ENCODE results near the gene RGS18.

RGS18 gene

DNA sequence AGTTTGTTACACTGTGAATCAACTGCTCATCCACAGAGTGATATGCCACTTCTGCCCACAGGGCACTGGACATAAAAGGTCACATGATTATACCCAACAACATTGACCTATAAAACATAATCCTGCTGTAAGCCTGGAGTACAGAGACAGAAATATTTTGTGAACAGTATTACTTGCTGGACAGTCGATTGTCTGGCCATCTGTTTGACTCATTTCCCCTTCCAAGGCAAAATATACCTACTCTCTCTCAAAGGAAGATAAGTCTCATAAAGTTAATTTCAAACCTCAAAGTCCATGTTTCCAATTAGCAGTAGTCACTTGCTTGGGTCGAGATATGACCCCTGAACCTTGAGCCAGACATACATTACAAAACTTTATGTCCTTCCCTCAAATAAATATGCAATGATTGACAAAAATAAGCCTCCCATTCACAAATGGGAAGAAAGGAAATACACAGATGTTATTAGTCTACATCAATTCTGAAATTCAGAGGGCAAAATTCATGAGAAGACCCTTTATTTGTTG, 39.3 kb upstream of the RGS18 start:
- no peaks in the 10 kb centered on the region for H4K20me1 ChIP-seq (ENCODE audit: insufficient read depth, low read length)
- no peak overlapping the region for H3K4me2 ChIP-seq (ENCODE audit: low read length)
- no peak overlapping the region for H3K4me3 ChIP-seq (ENCODE audit: low read depth, low read length, poor library complexity, severe bottlenecking)
- H3K27me3 ChIP-seq (ENCODE audit: insufficient read depth, low read length) = no peaks in the 10 kb centered on the region
- H3K9me3 ChIP-seq (ENCODE audit: low read length) = no peaks in the 10 kb centered on the region
- TF ChIP-seq CTCF (IDR thresholded peaks at IDR 0.05; ENCODE audit: low read length) (no peak), EZH2 (IDR thresholded peaks at IDR 0.05; ENCODE audit: borderline replicate concordance, low read length) (no peak)
- no peaks in the 10 kb centered on the region for H3K79me2 ChIP-seq (ENCODE audit: insufficient read depth, low read length)
- no peaks in the 10 kb centered on the region for H3K36me3 ChIP-seq (ENCODE audit: insufficient read depth, low read length)
- no peaks in the 10 kb centered on the region for H3F3A ChIP-seq (ENCODE audit: insufficient read depth, low read length)
- no peak overlapping the region for H2AFZ ChIP-seq (ENCODE audit: low read length)
- H3K4me1 ChIP-seq (ENCODE audit: insufficient read depth, low read length, severe bottlenecking) = no peaks in the 10 kb centered on the region
- no peaks in the 10 kb centered on the region for H3K9me2 ChIP-seq (ENCODE audit: low read depth, low read length)
- no peak overlapping the region for H3K27ac ChIP-seq (ENCODE audit: low read depth, low read length, poor library complexity, severe bottlenecking)
- H3K9ac ChIP-seq (ENCODE audit: low read length) = no peak overlapping the region

- Histone ChIP-seq H3K9me2 (ENCODE audit: low read depth, low read length) (no peaks in the 10 kb centered on the region), H3K27me3 (ENCODE audit: insufficient read depth, low read length) (no peaks in the 10 kb centered on the region)
Observed at GRCh38 chr1:192119701-192120100, 38.6 kb upstream of the RGS18 start.

GRCh38 chr1:192122668-192123067, 35.6 kb upstream of the RGS18 start:
- H3K9me3 ChIP-seq (ENCODE audit: low read length) = no peaks in the 10 kb centered on the region
- no peaks in the 10 kb centered on the region for H3K36me3 ChIP-seq (ENCODE audit: insufficient read depth, low read length)
- TF ChIP-seq EZH2 (IDR thresholded peaks at IDR 0.05; ENCODE audit: borderline replicate concordance, low read length) (no peak), CTCF (IDR thresholded peaks at IDR 0.05; ENCODE audit: low read length) (no peak)
- H3K4me1 ChIP-seq (ENCODE audit: insufficient read depth, low read length, severe bottlenecking) = no peaks in the 10 kb centered on the region
- no peak overlapping the region for H3K9ac ChIP-seq (ENCODE audit: low read length)
- no peak overlapping the region for H3K27ac ChIP-seq (ENCODE audit: low read depth, low read length, poor library complexity, severe bottlenecking)
- no peak overlapping the region for H2AFZ ChIP-seq (ENCODE audit: low read length)
- no peak overlapping the region for H3K4me3 ChIP-seq (ENCODE audit: low read depth, low read length, poor library complexity, severe bottlenecking)
- no peaks in the 10 kb centered on the region for H3K9me2 ChIP-seq (ENCODE audit: low read depth, low read length)
- no peaks in the 10 kb centered on the region for H3K27me3 ChIP-seq (ENCODE audit: insufficient read depth, low read length)
- H3K4me2 ChIP-seq (ENCODE audit: low read length) = no peak overlapping the region
- H4K20me1 ChIP-seq (ENCODE audit: insufficient read depth, low read length) = no peaks in the 10 kb centered on the region
- H3K79me2 ChIP-seq (ENCODE audit: insufficient read depth, low read length) = no peaks in the 10 kb centered on the region
- H3F3A ChIP-seq (ENCODE audit: insufficient read depth, low read length) = no peaks in the 10 kb centered on the region

More at GRCh38 chr1:192119701-192120100, 38.6 kb upstream of the RGS18 start:
- Histone ChIP-seq H2AFZ (ENCODE audit: low read length) (no peak overlapping the region), H3K9ac (ENCODE audit: low read length) (no peak overlapping the region), H3F3A (ENCODE audit: insufficient read depth, low read length) (no peaks in the 10 kb centered on the region), H3K27ac (ENCODE audit: low read depth, low read length, poor library complexity, severe bottlenecking) (no peak overlapping the region), H3K9me3 (ENCODE audit: low read length) (no peaks in the 10 kb centered on the region), H4K20me1 (ENCODE audit: insufficient read depth, low read length) (no peaks in the 10 kb centered on the region), H3K79me2 (ENCODE audit: insufficient read depth, low read length) (no peaks in the 10 kb centered on the region), H3K36me3 (ENCODE audit: insufficient read depth, low read length) (no peaks in the 10 kb centered on the region), H3K4me1 (ENCODE audit: insufficient read depth, low read length, severe bottlenecking) (no peaks in the 10 kb centered on the region), H3K4me3 (ENCODE audit: low read depth, low read length, poor library complexity, severe bottlenecking) (no peak overlapping the region), H3K4me2 (ENCODE audit: low read length) (no peak overlapping the region)
- no peak for TF ChIP-seq CTCF (IDR thresholded peaks at IDR 0.05; ENCODE audit: low read length)
- TF ChIP-seq EZH2 (IDR thresholded peaks at IDR 0.05; ENCODE audit: borderline replicate concordance, low read length) = no peak

All from OCI-LY1 (cell line).